LoVo (cell line): ENCODE measurements around the gene TAS1R1.
"Not testable (repeated sequence)": the region's sequence is repeated elsewhere in the genome, so short reads cannot be mapped to it uniquely, and the experiment has no call there.

Experiments used
- DNase-seq: peaks from one replicate; pipeline ENCODE4 v3.0.0-alpha.2; 2016; ENCODE audit warnings: low spot score

The TAS1R1 gene

GRCh38 chr1:6521536-6521935 lies 33.6 kb upstream of the TAS1R1 start:
- no peak for DNase-seq

- peak; percentile 8 for DNase-seq
Measured at GRCh38 chr1:6523566-6523965, 31.5 kb upstream of the TAS1R1 start.

GRCh38 chr1:6526316-6526715 lies 28.8 kb upstream of the TAS1R1 start:
- DNase-seq: no peak

GRCh38 chr1:6528492-6528891 lies 26.6 kb upstream of the TAS1R1 start:
- DNase-seq: no peak

GRCh38 chr1:6530504-6531160 lies 24.5 kb upstream of the TAS1R1 start:
- no peak for DNase-seq

- DNase-seq: no peak
Measured at GRCh38 chr1:6531996-6532395, 23.1 kb upstream of the TAS1R1 start.

- DNase-seq: no peak
Measured at GRCh38 chr1:6534248-6534822, 20.8 kb upstream of the TAS1R1 start.

GRCh38 chr1:6535214-6535613 lies 19.9 kb upstream of the TAS1R1 start:
- no peak for DNase-seq

- DNase-seq: no peak
Measured at GRCh38 chr1:6536291-6536690, 18.8 kb upstream of the TAS1R1 start.

- DNase-seq: no peak
Measured at GRCh38 chr1:6538956-6539355, 16.2 kb upstream of the TAS1R1 start.

- no peak for DNase-seq
Measured at GRCh38 chr1:6544831-6545230, 10.3 kb upstream of the TAS1R1 start.

GRCh38 chr1:6545276-6546112 lies 9.6 kb upstream of the TAS1R1 start:
- no peak for DNase-seq

- no peak for DNase-seq
Measured at GRCh38 chr1:6546326-6546725, 8.8 kb upstream of the TAS1R1 start.

GRCh38 chr1:6547301-6547700 lies 7.8 kb upstream of the TAS1R1 start:
- no peak for DNase-seq

- peak; percentile 92 for DNase-seq
Measured at GRCh38 chr1:6554031-6554906, 838 bp upstream of the TAS1R1 start, which contains the start of gene NOL9. NOL9 (minus strand) TSS chr1:6554513; CDS start chr1:6554502, 11 bp downstream.

- DNase-seq: no peak
Measured at GRCh38 chr1:6557597-6557996, 2.5 kb downstream of the TAS1R1 start.

- DNase-seq: not testable (repeated sequence)
Measured at GRCh38 chr1:6559161-6559560, 4.1 kb downstream of the TAS1R1 start.

- no peak for DNase-seq
Measured at GRCh38 chr1:6560267-6560666, 5.2 kb downstream of the TAS1R1 start.

GRCh38 chr1:6569033-6569432 lies 13.9 kb downstream of the TAS1R1 start:
- no peak for DNase-seq

GRCh38 chr1:6570100-6570499 lies 15.0 kb downstream of the TAS1R1 start:
- no peak for DNase-seq

GRCh38 chr1:6570987-6571386 lies 15.9 kb downstream of the TAS1R1 start:
- no peak for DNase-seq
